Measurements from ENCODE around the gene LSM7.

DNA sequence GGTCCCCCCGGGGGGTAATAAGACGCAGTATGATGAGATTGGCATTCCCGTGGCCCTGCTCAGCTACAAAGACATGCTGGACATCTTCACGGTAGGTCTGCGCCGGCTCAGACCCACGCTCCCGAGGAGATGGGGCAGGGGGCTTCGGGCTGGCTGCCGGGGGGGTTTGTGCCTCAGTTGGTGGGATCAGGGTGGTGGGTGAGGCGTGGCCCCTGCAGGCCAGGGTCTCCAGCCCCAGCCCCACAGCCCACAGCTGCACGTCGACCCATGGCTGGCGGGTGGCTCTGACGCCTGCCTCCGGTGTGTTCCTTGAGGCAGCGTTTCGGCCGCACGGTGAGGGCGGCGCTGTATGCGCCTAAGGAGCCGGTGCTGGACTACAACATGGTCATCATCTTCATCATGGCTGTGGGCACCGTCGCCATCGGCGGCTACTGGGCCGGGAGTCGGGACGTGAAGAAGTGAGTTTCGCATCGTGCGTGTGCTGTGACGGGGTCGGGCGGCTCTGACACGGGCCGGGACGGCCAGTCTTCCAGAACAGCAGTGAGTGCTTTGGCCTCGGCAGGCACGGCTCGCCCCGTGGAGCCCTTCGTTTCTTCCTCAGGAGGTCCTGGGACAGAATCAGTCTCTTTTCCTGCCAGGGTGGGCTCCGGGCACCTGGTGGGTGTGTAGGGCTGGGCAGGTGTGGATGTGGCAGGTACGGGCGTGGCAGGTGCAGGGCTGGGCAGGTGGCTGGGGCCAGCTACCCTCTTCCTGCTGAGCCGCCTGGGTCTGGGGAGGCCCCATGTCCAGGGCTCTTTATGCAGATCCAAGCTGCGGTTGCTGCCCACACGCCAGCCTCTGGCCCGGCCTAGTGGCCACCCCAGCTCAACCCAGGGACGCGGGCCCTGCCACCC, 10.6 kb upstream of the LSM7 start:
- no peak for TF ChIP-seq EZH2 (IDR thresholded peaks at IDR 0.05)
- TF ChIP-seq, protein P1, sequence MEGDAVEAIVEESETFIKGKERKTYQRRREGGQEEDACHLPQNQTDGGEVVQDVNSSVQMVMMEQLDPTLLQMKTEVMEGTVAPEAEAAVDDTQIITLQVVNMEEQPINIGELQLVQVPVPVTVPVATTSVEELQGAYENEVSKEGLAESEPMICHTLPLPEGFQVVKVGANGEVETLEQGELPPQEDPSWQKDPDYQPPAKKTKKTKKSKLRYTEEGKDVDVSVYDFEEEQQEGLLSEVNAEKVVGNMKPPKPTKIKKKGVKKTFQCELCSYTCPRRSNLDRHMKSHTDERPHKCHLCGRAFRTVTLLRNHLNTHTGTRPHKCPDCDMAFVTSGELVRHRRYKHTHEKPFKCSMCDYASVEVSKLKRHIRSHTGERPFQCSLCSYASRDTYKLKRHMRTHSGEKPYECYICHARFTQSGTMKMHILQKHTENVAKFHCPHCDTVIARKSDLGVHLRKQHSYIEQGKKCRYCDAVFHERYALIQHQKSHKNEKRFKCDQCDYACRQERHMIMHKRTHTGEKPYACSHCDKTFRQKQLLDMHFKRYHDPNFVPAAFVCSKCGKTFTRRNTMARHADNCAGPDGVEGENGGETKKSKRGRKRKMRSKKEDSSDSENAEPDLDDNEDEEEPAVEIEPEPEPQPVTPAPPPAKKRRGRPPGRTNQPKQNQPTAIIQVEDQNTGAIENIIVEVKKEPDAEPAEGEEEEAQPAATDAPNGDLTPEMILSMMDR (IDR thresholded peaks at IDR 0.05) = no peak
